ENCODE measurements around the gene RTL10.
A peak's percentile ranks its signal among the peaks of the same experiment; 100 is the strongest.

The RTL10 gene

GRCh38 chr22:19807914-19808872, 46.5 kb downstream of the RTL10 start:
- no peak for TF ChIP-seq CTCF (IDR thresholded peaks at IDR 0.05; ENCODE audit: insufficient read depth, missing control alignments)
- DNase-seq (ENCODE audit: insufficient read length, low spot score): no peak
- FAIRE-seq: no peak

- FAIRE-seq (no peak), DNase-seq (ENCODE audit: insufficient read length, low spot score) (no peak)
- no peak for TF ChIP-seq CTCF (IDR thresholded peaks at IDR 0.05; ENCODE audit: insufficient read depth, missing control alignments)
Observed at GRCh38 chr22:19807161-19807913, 47.3 kb downstream of the RTL10 start.

- DNase-seq (ENCODE audit: insufficient read length, low spot score) (peak; percentile 95), FAIRE-seq (peak; percentile 11)
- TF ChIP-seq CTCF (IDR thresholded peaks at IDR 0.05; ENCODE audit: insufficient read depth, missing control alignments): no peak
Observed at GRCh38 chr22:19806213-19807160, 48.2 kb downstream of the RTL10 start.

- DNase-seq (ENCODE audit: insufficient read length, low spot score): no peak
- no peak for FAIRE-seq
- TF ChIP-seq CTCF (IDR thresholded peaks at IDR 0.05; ENCODE audit: insufficient read depth, missing control alignments): no peak
Observed at GRCh38 chr22:19805821-19806212, 48.9 kb downstream of the RTL10 start.
